DMS153 treated with DMSO at 0.1 percent for 48 hours (cell line): ENCODE measurements around the gene CBLB.

ENCODE experiments used
- DNase-seq: peaks from one replicate; lab custom pipeline; 2025; ENCODE audit not compliant: unreplicated experiment; lab: John Stamatoyannopoulos, UW

CBLB gene

GRCh38 chr3:105707009-105707408 is 161.8 kb downstream of the CBLB start:
- no peak for DNase-seq

DNA sequence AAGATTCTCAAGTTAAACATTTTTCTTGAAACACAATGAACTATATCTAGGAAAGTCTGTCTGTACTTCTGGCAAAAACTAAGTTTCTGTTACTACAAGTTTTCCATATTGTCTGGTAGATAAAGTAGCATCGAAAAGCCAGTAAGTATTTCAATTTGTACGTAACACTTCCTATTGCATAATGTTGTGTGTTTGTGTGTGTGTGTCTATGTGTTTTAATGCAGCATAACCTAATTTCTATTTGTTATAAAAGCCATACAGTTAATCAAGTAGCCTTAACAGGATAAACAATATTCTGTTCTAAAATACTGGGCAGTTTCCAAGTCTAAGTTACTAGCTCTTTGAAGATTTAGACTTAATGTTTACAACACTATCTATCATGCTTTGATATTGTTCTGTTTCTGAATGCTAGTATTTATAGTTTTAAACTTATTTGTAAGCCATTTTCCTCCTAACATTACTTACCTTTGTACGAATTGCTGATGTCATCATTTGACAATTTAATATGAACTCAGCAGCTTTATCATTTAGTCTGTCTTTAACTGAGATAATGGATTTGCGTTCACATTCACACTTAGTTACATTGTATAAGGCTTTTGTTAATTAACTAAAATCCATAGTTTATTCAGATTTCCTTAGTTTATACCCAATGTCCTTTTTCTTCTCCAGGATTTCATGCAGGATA is 163.9 kb downstream of the CBLB start:
- DNase-seq, result no peak

- no peak for DNase-seq
Observed at GRCh38 chr3:105700575-105700974, 168.2 kb downstream of the CBLB start.

DNA sequence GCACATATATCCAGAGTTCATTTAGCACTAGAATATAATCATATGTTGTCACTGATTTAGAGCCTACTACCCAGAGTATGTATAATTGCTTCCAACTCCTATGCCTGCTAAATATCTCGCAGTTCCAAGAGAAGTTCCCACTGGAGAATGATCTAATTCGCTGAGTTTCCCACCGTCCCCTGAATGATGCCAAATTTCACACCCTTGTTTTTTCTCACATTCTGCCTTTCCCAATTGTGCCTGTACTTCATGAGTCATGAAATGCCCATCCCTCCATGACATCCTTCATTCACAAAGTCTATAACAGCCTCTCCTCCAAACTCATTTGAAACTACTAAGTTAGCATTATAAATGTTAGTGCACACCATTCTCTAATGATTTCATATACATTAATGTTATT is 177.2 kb downstream of the CBLB start:
- no peak for DNase-seq

GRCh38 chr3:105691053-105691452 is 177.8 kb downstream of the CBLB start:
- DNase-seq, result no peak

DNA sequence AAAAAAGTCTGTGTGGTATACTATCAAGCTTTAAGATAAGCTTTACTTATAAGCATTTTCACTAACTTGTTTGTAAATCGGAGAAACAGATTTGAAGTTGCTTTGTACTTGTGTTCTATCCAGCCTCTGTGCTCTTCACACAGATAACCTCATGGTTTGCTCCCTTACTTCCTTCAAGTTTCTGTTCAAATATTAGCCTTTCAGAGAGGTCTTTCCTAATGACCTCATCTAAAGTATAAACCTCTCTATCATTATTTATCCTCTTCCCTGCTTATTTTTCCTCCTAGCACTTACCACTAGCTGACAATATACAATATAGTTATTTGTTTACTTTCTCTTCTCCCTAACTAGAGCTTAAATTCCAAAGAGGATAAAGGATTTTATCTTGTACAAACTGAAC is 180.0 kb downstream of the CBLB start:
- DNase-seq, result no peak

DNA sequence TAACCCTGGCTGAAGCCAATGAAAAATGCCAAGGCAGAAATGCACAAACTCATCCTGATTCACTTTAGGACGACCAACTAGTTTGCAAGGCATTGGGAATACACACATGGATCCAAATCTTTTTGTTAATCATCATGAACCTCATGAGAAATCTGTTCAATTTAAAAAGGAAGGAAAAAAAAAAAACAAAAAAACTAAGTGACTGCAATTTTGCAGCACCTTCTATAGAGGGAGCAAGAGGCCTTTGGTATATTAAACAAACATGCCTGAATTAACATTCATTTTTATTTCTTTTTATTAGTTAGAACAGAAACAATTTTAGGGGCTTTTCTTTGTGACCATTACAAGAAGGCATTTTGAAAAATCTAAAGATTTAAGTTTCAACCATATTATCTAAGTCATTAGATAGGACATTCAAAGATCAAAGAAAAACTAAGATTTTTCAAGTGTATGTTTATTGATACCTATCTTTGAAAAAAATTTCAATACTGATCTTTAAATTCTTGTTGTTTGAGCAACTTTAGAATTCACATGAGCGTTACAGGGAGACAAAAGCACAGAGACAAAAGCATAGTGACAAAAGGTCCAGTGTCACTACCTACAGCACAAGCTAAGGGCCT is 182.4 kb downstream of the CBLB start:
- DNase-seq, result no peak

GRCh38 chr3:105679951-105680350 is 188.9 kb downstream of the CBLB start:
- no peak for DNase-seq

DNA sequence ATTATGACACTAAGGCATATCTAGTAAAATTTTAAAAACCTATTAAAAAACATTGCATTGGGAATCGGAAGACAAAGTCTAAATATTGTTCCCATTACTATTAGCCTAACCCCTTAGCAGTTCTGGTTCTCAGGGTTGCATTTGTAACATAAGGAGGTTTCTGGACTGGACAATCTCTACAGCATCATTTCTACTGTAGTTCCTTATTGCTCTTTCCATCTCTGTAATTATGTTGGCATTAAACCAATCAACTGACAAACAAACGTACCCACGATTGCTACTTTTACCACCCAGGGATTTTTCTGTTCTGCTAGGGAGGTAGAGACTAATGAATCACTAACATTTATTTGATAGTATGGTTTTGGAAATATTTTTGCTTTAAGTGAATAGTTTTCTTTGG is 190.8 kb downstream of the CBLB start:
- no peak for DNase-seq

GRCh38 chr3:105676621-105677300 is 192.1 kb downstream of the CBLB start:
- no peak for DNase-seq

- DNase-seq, result no peak
Observed at GRCh38 chr3:105674437-105675065, 194.3 kb downstream of the CBLB start.

DNA sequence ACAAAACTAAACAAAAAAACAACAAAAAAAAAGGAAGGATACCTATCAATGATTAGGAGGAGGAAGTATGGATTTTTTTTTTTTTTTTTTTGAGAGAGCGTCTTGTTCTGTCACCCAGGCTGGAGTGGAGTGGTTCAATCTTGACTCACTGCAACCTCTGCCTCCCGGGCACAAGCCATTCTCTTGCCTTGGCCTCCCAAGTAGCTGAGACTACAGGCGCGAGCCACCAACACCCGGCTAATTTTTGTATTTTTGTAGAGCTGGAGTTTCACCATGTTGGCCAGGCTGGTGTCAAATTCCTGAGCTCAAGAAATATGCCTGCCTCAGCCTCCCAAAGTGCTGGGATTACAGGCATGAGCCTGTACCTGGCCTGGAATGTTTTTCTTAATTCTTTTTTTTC is 195.8 kb downstream of the CBLB start:
- DNase-seq, result no peak

DNA sequence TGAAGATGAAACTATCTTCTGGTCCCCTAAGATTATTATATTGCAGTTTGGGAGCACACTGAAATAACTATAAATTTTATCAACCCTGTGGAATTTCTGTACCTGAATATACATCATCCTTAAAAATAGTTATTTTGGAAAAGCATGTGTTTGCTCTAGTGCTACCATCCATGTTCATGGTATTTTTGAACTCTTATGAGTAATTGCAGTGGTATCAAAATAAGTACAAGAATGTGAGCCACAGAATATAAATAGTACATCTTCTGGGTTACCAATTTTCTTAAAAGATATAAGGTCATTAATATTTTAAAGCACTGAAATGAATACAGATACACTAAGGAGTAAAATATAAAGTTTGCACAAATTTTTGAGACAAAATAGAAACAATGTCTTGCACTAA is 206.5 kb downstream of the CBLB start:
- no peak for DNase-seq

DNA sequence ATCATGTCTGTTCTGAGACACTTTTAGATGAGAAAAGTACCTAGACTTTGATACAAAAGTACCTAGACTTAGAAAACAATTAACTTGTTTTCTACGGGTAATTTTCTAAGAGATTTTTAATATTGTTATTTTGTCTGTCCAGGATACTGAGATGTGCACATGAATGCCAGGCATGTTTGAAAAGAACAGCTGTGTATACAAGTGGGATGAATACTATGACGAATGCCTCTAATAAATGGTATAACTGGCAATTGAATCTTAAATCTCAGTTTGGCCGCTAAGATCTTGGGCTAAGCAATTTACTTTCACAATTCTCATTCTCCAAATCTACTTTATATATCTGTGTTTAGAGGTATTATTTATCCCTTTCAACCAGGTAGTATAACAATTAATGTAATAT is 207.4 kb downstream of the CBLB start:
- DNase-seq, result no peak

DNA sequence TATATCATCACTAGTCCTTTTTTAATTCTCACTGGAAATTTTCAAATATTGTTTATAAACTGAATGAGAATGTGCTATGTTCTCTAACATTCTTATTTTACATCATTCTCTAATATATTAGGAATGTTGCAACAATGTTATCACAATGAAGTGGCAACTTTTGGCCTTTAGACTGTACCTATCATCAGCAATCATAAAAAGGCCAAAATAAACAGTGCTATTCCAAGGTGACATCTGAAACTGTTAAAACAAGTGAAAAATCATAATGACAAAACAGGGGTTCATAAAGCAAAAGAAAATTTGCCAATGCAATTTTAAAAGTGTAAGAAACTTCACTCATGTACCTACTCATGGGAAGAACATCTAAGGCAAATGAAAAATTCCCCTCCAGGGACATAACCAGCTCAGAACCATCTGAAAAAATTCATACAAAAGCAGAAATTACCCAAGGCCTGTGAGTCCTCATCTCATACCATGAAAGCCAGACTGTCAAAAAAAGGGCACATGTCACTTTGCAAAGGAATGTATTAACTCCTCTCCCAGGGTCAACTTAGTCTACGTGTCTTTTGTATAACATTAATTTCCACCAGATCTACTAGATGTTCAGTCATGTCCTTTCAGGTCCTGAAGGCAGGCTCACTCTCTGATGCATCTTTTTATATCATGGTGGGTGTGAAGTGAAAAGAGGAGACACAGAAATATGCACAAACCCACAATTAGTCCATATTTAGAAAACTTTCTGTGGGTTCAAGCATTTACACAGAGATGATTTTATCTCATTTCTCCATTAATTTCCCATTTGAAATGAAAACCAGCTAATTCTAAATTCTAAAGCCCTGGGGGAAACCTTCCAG is 211.9 kb downstream of the CBLB start:
- DNase-seq, result no peak

GRCh38 chr3:105653868-105654267 is 214.9 kb downstream of the CBLB start:
- no peak for DNase-seq

GRCh38 chr3:105653166-105653565 is 215.6 kb downstream of the CBLB start:
- DNase-seq, result no peak

GRCh38 chr3:105649480-105649879 is 219.3 kb downstream of the CBLB start:
- DNase-seq, result no peak

DNA sequence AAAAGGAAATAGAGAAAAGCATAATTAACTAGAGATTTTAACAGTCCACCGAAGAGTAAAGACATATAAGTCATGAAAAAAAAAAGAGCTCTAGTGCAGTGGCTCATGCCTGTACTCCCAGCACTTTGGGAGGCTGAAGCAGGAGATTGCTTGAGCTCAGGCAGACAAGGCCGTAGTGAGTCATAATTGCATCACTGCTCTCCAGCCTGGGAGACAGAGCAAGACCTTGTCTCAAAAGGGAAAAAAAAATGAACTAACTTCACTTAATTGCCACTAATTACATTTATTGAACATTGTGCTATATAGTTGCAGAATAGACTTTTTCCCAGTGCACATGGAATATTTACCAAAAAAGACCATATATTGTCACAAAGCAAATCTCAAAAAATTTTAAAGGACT is 221.8 kb downstream of the CBLB start:
- DNase-seq, result no peak

GRCh38 chr3:105639131-105639530 is 229.7 kb downstream of the CBLB start:
- DNase-seq, result no peak

GRCh38 chr3:105634708-105635107 is 234.1 kb downstream of the CBLB start:
- no peak for DNase-seq
